ENCODE results near the gene ANKRD27. TPM values are rescaled to one million over a fixed set of nuclear protein-coding genes. Genes with fewer than 3 reads are reported as not detected.

ANKRD27 gene
- total RNA-seq: 29.1 and 36.4 TPM in 2 replicates
- long read RNA-seq, full-length matches to known transcripts: 45 of 127 reads
- long read RNA-seq, partial matches to known transcripts: 44 of 127 reads
- long read RNA-seq, other reads (novel, unspliced or antisense): 38 of 127 reads

DNA sequence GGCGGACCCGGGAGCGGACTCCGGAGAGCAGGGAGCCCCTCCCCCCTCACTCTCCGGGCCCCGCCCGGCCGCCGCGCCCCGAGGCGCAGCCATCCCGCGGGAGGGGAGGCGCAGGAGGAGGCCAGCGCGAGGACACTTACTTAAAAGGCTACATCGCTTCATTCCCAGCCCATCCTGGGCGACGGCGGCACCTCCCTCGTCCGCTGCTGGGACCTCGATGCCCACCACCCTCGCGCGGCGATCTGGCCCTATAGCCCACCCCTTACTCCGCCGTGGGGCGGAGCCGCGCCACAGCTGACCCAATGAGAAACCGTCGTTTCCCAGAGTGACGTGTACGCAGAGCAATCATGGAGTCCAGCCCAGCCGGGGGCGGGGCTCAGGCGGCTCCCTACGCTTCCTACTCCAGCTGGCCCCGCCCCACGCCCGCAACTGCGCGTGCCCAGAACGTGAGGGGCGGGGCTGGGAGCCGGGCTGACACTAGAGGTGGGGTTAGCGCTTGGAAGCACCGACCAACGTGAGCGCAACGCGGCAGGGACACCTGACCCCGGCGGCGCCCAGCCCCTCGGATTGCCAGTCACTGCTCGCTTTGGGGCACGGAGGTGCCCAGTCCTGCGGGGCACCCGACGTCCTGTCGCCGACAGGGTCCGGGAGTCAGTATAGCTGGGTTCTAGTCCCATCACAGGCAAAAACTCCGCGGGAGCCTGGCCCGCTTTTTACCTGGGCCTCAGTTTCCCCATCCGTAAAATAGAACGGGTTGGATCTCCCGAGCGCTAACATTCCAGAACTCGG lies at the start of gene ANKRD27:
ANKRD27 (minus strand) TSS at position 250 of the 789 bp plus-strand sequence. CDS start 16,165 bp downstream, outside the sequence.
- TF ChIP-seq, protein P1, sequence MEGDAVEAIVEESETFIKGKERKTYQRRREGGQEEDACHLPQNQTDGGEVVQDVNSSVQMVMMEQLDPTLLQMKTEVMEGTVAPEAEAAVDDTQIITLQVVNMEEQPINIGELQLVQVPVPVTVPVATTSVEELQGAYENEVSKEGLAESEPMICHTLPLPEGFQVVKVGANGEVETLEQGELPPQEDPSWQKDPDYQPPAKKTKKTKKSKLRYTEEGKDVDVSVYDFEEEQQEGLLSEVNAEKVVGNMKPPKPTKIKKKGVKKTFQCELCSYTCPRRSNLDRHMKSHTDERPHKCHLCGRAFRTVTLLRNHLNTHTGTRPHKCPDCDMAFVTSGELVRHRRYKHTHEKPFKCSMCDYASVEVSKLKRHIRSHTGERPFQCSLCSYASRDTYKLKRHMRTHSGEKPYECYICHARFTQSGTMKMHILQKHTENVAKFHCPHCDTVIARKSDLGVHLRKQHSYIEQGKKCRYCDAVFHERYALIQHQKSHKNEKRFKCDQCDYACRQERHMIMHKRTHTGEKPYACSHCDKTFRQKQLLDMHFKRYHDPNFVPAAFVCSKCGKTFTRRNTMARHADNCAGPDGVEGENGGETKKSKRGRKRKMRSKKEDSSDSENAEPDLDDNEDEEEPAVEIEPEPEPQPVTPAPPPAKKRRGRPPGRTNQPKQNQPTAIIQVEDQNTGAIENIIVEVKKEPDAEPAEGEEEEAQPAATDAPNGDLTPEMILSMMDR (IDR thresholded peaks at IDR 0.05; ENCODE audit: unreplicated experiment): no peak
- Mint-ChIP-seq H3K9me3 (ENCODE audit: low read depth) (no peaks in the 10 kb centered on the region), H3K36me3 (ENCODE audit: insufficient read depth) (peaks cover 1% of the 10 kb centered on the region), H3K27me3 (peaks cover 43% of the 10 kb centered on the region), H3K4me1 (ENCODE audit: low read depth) (peaks cover 16% of the 10 kb centered on the region), H3K27ac (peak within 1 kb of the TSS; percentile 88), H3K4me3 (ENCODE audit: low read depth) (peak within 1 kb of the TSS; percentile 96)
- DNase-seq (ENCODE audit: low spot score, unreplicated experiment): peak; percentile 98

DNA sequence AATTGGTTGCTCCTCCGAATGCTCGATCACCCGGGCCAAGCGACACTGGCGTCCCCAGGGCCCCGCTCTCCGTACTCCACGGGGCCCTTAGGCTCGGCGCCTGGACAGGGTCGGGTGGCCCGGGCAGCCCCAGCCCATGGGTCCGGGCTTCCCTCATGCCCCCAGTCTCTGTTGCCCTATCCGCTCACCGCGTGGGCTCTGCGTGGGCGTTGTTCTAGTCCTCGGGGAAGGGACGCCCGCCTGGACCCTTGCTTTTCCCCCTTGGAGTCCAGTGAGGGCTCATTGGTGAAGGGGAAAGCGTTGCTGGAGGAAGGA lies 45.9 kb upstream of the ANKRD27 start:
- no peaks in the 10 kb centered on the region for H3K9me3 Mint-ChIP-seq (ENCODE audit: low read depth)
- no peak overlapping the region for H3K4me3 Mint-ChIP-seq (ENCODE audit: low read depth)
- peaks cover 4% of the 10 kb centered on the region for H3K36me3 Mint-ChIP-seq (ENCODE audit: insufficient read depth)
- TF ChIP-seq, protein P1 (IDR thresholded peaks at IDR 0.05; ENCODE audit: unreplicated experiment): no peak
- peaks cover 11% of the 10 kb centered on the region for H3K27me3 Mint-ChIP-seq
- peaks cover 4% of the 10 kb centered on the region for H3K4me1 Mint-ChIP-seq (ENCODE audit: low read depth)
- no peak overlapping the region for H3K27ac Mint-ChIP-seq
- DNase-seq (ENCODE audit: low spot score, unreplicated experiment): no peak

DNA sequence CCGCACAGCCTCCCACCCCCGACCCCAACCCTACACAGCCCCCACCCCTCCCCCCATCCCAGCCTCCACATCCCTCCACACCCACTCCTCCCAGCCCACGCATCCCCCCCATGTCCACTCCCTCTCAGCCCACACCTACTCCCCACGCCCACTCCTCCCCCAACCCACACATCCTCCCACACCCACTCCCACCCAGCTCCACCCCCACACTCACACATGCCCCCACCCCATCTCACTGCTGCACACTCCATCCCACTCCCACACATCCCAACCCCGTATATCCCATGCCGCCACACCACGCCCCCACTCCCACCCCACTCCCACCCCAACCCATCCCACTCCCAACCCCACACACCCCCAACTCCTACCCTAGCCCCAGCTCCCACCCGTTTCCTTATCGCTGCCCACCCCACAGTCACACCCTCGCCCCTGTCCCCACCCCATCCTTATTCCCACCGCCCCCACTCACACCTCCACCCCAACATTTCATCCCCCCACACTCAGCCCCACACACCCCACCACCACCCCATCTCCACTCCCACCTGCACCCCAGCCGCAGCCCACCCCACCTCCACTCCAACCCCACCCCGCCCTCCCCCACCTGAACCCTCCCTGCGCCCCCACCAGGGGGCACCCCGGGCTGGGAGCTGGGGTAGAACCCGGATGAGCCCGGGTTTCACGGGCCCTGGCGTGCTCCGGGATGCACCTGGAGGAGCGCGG lies 45.4 kb upstream of the ANKRD27 start:
- H3K27me3 Mint-ChIP-seq: peaks cover 11% of the 10 kb centered on the region
- DNase-seq (ENCODE audit: low spot score, unreplicated experiment): no peak

GRCh38 chr19:32719611-32720059 lies 44.7 kb upstream of the ANKRD27 start, which contains the start of gene TDRD12:
TSS of gene TDRD12 (plus strand) at chr19:32719767. CDS start at chr19:32720073, 306 bp downstream.
- Mint-ChIP-seq H3K4me3 (ENCODE audit: low read depth) (no peak within 1 kb of the TSS), H3K4me1 (ENCODE audit: low read depth) (peaks cover 4% of the 10 kb centered on the region), H3K27me3 (peaks cover 7% of the 10 kb centered on the region), H3K36me3 (ENCODE audit: insufficient read depth) (peaks cover 11% of the 10 kb centered on the region), H3K27ac (no peak within 1 kb of the TSS), H3K9me3 (ENCODE audit: low read depth) (no peaks in the 10 kb centered on the region)
- TF ChIP-seq, protein P1 (IDR thresholded peaks at IDR 0.05; ENCODE audit: unreplicated experiment): no peak
- no peak for DNase-seq (ENCODE audit: low spot score, unreplicated experiment)

More for the DNA sequence above, 45.4 kb upstream of the ANKRD27 start:
- H3K4me1 Mint-ChIP-seq (ENCODE audit: low read depth): peaks cover 4% of the 10 kb centered on the region
- no peaks in the 10 kb centered on the region for H3K9me3 Mint-ChIP-seq (ENCODE audit: low read depth)
- TF ChIP-seq, protein P1 (IDR thresholded peaks at IDR 0.05; ENCODE audit: unreplicated experiment): no peak
- H3K36me3 Mint-ChIP-seq (ENCODE audit: insufficient read depth): peaks cover 6% of the 10 kb centered on the region
- no peak overlapping the region for H3K27ac Mint-ChIP-seq
- no peak overlapping the region for H3K4me3 Mint-ChIP-seq (ENCODE audit: low read depth)

- no peak for DNase-seq (ENCODE audit: low spot score, unreplicated experiment)
- Mint-ChIP-seq H3K4me1 (ENCODE audit: low read depth) (peaks cover 4% of the 10 kb centered on the region), H3K27ac (peak overlapping the region; percentile 59), H3K36me3 (ENCODE audit: insufficient read depth) (peaks cover 13% of the 10 kb centered on the region), H3K9me3 (ENCODE audit: low read depth) (no peaks in the 10 kb centered on the region), H3K27me3 (peaks cover 4% of the 10 kb centered on the region), H3K4me3 (ENCODE audit: low read depth) (no peak overlapping the region)
- TF ChIP-seq, protein P1 (IDR thresholded peaks at IDR 0.05; ENCODE audit: unreplicated experiment): no peak
Measured at GRCh38 chr19:32718286-32718685, 43.3 kb upstream of the ANKRD27 start.

All from progenitor cell of endocrine pancreas (in vitro differentiated cells).